AG08396 (cell line): ENCODE results near the gene APCDD1L.

Experiments used
- DNase-seq: peaks from one replicate; pipeline ENCODE4 v3.0.0; 2012; ENCODE audit warnings: low spot score, mixed read lengths

The APCDD1L gene

GRCh38 chr20:58466729-58467571 is 48.2 kb downstream of the APCDD1L start:
- DNase-seq, result no peak

DNA sequence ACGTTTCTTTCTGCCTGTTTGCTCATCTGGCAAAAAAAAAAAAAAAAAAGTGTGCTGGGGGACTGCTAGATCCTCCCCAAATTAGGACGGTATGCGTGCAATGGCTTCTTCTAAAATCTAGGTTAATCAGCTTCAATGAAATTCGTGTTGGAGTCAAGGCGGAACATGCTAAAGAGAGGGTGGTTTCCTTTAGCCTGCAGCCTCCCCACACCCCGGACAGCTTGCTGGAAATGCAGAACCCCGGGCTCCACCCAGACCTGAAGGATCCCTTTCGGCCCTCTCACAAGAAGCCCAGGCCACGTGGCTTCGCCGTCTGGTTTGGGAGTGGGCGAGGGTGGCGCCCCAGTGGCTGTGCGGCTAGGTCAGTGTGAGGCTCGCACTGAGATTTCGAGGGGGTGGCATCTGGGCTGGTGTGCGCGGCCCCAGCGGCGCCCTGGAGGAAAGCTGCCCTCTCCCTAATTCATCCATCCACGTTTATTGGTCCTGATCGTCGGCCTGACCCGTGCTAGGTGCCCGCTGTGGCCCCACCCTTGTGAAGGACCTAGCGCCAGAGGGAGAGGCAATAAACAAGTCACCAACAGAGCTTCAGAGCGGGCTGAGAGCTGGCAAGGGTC is 49.0 kb downstream of the APCDD1L start:
- no peak for DNase-seq

DNA sequence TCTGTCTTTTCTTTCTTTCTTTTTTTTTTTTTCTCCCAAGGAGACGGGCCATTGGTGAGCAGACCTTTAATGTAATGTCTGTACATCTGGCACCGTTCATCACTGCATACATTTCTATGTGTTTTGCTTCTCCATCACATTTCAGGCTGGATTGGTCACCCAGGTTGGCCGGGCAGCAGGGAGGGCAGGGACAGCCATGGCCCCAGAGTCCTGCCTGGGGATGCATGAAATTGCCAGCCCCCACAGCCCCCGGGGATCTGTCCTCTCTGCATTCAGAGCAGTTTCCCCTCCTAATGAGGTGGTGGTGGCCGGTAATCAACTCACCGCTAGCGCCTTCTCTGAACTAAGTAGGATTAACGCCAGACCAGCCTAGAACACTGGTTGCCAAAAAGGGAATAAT is 50.4 kb downstream of the APCDD1L start:
- DNase-seq, result no peak

DNA sequence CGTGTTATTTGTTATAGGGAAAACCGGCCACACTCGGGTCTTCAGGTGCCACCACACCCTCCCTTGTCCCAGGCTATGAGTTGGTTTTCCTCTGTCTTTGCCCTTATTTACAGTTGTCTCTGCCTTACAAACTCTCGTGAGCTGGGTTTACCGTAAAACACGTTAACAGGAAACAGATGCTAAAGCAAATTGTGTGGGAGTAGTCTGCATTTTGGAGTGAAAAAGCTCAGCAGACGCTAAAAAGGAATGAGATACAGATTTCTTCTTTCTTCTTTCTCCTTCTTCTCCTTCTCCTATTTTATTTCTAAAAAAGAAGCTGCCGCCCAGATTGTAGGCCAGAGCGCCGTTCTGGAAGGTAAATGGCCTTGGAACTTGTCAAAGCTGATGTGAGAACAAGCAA is 51.9 kb downstream of the APCDD1L start:
- DNase-seq, result no peak

GRCh38 chr20:58461899-58462298 is 53.3 kb downstream of the APCDD1L start:
- no peak for DNase-seq

GRCh38 chr20:58461104-58461503 is 54.1 kb downstream of the APCDD1L start:
- DNase-seq, result no peak

DNA sequence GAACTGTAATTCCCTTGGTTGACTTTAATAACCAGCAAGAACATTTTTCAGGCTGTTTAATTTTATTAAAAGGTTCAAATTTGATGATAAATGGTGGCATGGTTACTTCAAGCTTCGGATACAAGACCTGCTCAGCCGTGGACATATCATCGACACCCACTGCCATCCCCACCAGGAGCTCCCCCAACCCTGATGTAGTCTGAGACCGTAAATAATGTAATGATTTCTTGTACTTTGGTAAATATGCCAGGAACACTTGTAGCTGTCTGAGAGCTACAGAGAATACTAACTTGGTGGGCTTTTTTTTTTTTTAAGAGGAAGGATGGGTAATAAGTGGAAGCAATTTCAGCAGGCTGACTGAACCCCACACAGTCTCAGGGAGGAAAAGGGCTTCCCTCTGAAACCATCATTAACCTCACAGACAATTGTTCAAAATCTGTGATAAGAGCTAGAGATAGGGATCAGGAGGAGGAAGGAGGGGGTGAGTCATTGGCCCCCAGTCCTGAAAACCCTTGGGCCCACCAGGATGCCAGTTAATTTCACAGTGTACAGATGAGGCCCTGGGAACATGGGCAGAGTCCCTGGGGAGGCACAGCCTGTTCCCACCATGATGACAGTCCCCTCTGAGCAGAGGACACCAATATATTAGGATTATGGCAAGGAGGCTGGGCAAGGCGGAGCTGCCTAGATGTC is 56.0 kb downstream of the APCDD1L start:
- DNase-seq, result no peak

DNA sequence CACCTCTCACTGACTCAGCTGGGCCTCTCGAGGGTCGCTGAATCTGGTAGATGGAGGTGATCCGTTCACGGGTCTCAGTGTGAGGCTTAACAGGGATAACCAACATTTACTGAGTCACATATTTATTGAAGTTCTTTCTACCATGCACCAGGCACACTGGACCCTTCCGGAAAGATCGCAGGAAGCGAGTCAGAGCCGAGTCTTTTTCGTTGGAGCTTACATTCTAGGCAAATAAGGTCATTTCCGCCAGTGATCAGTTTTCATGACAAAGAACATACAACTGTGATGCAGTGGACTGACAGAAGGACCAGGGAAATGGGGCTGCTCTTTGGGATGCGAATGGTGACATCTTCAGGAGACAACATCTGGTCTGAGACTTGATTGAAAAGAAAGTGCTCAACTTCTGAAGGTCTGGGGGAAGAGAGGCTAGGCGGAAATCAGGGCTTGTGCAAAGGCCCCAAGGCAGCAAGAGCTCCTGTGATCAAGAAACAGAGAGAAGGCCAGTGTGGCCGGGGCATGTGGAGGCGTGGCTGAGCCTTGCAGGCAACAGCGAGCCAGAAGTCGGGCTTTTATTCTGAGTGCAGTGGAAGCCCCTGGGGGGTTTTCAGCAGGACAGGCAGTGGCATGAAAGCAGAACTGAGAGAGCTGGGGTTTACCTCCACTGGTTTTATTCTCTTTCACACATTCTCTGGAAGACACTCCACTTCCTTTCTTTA is 56.7 kb downstream of the APCDD1L start:
- no peak for DNase-seq

DNA sequence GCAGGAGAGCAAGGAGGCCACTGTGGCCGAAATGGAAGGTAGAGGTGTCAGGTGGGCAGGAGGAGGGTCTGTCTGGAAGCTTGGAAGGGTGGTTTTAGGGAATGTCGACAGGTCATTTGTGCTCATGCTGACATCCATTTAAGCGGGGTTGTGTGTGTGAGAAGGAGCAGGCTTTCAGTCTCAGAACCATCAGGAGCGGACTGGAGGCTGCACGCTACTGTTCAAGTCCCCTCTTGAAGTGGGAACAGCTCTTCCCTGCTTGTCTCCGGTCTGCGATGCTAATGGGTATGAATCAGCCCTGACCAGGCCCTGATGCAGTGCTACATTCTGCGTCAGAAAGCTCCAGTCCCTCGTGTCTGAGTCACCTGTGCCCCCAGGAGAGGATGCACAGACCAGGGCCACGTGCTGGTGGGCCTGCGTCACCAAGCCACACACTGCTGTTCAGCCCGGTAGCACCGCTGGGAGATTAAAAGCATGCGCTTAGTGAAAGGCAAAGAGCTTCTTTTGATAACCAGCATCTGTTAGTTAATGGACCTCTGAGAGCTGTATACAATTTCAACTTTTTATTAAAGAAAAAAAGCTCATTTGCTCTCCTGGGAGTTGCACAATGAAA is 58.0 kb downstream of the APCDD1L start:
- no peak for DNase-seq

GRCh38 chr20:58454460-58454859 is 60.7 kb downstream of the APCDD1L start:
- no peak for DNase-seq

GRCh38 chr20:58453391-58453790 is 61.8 kb downstream of the APCDD1L start:
- no peak for DNase-seq

GRCh38 chr20:58452667-58453255 is 62.4 kb downstream of the APCDD1L start:
- no peak for DNase-seq

GRCh38 chr20:58450254-58450653 is 64.9 kb downstream of the APCDD1L start:
- no peak for DNase-seq

DNA sequence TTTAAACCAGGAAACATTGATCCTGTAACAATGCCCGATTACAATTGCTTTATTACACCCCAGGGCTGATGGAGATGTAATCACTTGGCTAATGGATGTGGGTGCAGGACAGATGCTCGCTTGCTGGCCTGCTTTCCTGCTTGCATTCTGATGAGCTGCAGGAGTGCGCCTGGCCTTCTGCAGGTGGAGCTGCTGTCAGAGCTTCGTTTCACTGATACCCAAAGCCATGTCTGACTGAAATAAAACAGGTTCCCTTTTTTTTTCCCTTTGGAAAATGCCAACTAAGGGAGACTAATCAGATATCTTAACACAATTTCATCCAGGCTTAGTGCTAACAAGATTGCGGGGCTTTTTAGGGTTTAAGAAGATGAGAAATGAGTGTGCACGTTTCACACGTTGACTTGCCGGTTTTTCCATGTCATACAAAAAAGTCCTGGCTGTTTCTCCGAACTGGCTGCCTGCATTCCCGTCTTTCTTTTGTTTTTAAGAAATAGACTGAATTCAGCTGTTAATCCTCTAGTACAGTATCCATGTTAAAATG is 65.4 kb downstream of the APCDD1L start:
- no peak for DNase-seq

- DNase-seq, result no peak
These were observed 66.2 kb downstream of the APCDD1L start for GRCh38 chr20:58448958-58449357.

DNA sequence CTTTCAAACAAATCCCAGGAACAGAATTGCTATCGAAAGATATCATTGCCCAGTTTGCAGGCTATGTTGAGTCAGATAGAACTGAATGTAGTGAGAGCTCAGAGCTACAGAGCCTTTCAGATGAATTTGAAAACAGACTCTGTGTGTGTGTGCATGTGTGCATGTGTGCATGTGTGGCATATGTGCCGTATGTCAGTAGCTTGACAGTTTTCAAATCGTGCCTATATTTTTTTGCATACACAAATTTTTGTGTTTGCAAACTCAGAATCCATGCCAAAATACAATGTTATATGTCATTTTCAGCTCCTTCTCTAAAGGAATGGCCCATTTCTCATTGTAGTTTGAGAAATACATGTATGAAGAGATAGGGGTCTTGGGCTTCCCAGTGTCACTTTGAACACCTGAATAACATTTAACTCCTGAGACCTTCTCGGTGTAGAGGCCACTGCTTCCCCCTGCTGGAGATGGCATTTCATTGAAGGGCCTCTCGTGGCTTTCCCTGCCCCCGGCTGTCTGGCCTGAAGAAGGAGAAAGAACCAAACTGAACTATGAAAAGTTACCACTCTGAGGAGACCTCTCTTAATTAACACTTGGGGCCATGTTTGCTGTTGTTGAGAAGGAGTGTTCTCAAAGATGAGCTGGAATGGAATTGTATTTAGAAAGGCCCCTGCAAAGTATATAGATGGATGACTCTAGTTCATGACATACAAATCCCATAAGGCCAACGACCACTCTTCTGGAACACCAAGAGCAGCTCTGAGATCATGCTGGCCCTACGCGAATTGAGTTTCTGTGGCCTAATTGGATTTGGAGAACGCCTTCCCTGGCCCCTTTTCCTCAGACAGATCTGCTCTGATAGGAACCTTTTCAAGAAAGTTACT is 67.4 kb downstream of the APCDD1L start:
- DNase-seq, result peak; percentile 68

GRCh38 chr20:58446960-58447265 is 68.3 kb downstream of the APCDD1L start:
- no peak for DNase-seq

DNA sequence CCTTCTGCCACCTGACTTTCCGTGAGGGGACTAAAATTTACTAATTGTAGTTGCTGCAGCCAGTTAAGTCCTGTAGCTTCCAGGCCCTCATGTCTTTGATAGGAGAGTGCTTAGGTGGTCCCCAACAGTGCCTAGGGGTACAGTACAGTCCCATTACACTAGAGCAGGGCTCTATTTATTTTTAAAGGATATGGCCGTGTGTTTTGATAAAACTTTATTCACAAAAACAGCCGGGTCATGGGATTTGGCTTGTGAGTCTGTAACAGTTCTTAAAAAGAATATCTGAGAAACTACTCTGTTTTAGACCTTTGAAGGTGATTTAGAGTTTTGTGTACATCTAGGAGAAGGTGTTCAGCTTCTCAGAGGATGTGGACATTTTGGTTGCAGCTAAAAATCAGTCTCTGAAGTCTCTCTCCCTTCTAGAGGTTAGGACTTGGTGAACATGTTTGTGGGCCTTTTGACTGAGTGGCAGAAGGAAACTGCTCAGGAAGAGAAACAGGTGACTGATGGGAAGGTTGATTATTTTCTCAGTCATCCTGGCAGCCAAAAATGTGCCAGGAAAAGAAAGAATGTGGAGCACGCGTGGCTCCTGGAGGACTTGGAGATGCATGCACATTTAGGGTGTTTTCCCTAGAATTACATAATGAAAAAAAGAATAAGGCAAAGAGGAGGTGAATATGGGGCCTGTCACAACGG is 68.8 kb downstream of the APCDD1L start:
- DNase-seq, result no peak

- DNase-seq, result no peak
These were observed 70.4 kb downstream of the APCDD1L start for GRCh38 chr20:58444746-58445255.

GRCh38 chr20:58441723-58442122 is 73.5 kb downstream of the APCDD1L start:
- DNase-seq, result no peak
